Body of pancreas (tissue), 4 donors: ENCODE results near the gene RIC1.

Source experiments
- POLR2A ChIP-seq, 3 donors: fragments of 450-650 bp; IDR thresholded peaks; one replicate each; pipeline ENCODE4 v1.6.1; 2016; ENCODE audit warnings: antibody characterized with exemption in 3 of 3, mild to moderate bottlenecking in 2 of 3
- TF ChIP-seq, protein P1 (sequence below), 7 experiments: fragments of 450-650 bp in 4 of 7; fragments of 200-600 bp in 3 of 7; sonication (generic) in 3 of 7; IDR thresholded peaks; one replicate each; pipeline ENCODE4 v1.5.1; 2016 to 2019; ENCODE audit warnings: antibody characterized with exemption in 7 of 7

DNA sequence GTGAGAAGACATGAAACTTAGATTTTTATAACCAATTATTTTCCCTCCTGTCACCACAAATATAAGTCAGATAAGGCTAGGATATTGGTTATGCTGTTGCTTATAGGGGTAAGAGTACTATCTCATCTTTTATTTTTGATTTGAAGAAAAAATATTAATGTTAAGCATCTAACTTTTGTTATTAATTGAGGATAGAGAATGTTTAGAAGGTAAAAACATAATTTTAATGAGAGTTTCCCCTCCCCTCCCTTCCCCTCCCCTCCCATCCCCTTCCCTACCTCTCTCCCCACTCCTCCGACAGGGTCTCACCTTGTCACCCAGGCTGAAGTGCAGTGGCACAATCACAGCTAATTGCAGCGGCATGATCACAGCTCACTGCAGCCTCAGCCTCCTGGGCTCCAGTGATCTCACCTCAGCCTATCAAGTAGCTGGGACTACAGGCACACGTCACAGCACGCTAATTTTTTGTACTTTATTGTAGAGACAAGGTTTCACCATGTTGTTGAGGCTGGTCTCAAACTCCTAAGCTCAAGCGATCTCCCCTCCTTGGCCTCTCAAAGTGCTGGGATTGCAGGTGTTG is 86.7 kb downstream of the RIC1 start:
- TF ChIP-seq, protein P1, sequence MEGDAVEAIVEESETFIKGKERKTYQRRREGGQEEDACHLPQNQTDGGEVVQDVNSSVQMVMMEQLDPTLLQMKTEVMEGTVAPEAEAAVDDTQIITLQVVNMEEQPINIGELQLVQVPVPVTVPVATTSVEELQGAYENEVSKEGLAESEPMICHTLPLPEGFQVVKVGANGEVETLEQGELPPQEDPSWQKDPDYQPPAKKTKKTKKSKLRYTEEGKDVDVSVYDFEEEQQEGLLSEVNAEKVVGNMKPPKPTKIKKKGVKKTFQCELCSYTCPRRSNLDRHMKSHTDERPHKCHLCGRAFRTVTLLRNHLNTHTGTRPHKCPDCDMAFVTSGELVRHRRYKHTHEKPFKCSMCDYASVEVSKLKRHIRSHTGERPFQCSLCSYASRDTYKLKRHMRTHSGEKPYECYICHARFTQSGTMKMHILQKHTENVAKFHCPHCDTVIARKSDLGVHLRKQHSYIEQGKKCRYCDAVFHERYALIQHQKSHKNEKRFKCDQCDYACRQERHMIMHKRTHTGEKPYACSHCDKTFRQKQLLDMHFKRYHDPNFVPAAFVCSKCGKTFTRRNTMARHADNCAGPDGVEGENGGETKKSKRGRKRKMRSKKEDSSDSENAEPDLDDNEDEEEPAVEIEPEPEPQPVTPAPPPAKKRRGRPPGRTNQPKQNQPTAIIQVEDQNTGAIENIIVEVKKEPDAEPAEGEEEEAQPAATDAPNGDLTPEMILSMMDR (IDR thresholded peaks at IDR 0.05) = no peak
- TF ChIP-seq POLR2A (IDR thresholded peaks at IDR 0.05) = no peak
